ENCODE measurements around the gene ZNF804B.

The ZNF804B gene

DNA sequence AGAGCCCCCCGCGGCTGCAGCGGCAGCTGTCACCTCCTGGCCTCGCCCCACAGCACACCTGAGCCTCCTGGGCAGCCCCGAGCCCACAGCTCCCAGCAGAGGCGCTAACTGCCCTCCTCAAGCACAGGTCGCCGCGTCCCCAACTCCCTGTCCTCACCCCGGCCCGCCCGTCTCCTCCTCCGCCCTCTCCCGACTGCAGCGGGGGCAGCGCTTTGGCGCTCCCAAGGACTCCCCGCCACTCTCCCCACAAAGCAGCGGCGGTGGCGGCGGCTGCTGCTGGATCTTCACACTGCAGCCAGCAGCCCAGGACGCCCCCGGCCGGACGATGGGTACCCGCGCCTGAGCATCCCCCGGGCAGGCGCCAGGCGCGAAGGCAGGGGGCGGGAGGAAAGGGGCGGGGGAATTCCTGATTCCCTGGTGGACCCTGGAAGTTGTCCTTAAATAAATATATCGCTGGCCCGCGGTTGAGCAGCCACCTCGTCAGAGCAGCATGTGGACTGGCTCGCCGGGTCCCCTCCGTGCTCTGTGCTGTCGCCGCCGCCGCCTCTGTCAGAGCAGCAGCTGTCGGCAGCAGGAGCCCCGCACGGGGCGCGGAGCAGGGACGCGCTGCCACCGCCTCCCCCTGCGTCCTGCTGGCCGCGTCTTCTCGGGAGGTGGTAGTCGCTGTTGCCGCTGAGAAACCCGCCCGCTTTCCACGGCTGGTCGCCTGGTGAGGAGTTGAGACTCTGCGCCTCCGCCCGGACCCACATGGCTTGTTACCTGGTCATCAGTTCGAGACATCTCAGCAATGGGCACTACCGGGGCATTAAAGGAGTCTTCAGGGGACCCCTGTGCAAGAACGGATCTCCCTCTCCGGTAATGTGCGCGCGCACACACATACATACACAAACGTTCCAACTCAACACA, at the start of gene ZNF804B:
Gene ZNF804B, plus strand, starts transcription at position 471 of the 906 bp plus-strand sequence. Its CDS starts 277 bp downstream, at position 748.
- DNase-seq (ENCODE audit: low read depth in 2 of 2), result no peak

DNA sequence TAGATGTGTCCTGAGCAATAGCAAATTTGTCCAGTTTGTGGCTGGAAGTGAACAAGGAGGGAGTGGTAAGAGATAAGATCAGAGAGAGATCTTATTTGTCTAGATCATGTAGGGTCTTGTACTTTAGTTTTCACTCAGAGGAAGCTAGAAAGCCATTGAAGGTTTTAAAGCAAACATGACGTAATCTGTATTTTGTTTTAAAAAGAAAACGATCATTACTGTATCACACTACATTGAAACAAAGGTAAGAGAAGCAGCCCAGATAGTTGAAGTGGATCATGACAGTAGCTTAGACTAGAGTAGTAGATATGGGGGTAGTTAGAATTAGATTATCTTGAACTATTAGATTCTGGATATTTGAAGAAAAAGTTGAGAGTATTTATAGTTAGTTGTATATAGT, 23.6 kb upstream of the ZNF804B start:
- DNase-seq (ENCODE audit: low read depth in 2 of 2), result no peak

DNA sequence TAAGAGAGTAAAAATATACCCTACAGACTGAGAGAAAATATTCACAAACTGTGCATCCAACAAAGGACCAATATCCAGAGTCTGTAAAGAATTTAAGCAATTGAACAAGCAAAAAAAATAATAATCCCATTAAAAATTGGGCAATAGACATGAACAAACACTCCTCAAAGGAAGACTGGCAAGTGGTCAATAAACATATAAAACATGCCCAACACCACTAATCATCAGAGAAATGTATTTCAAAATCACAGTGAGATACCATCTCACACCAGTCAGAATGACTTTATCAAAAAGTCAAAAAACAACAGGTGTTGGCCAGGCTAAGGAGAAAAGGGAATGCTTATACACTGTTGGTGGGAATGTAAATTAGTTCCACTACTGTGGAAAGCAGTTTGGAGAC, 21.9 kb upstream of the ZNF804B start:
- DNase-seq (ENCODE audit: low read depth in 2 of 2), result no peak

DNA sequence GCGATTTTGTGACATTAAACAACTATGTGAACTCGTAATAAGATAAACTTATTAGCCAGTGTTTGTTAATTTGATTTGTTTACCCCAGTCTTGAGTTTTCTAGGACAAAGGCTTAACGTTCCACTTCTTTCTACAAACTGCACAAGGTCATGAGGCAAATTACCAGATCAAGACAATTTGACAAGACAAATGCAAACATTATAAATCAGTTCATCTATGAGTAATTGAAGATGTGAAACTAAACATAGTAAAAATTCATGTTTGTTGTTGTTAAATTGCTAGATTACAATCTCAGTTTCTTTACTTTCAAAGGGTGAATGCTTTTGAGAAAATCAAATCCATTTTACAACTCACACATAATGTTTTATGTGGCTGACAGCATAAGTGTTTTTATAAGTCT, 13.4 kb upstream of the ZNF804B start:
- DNase-seq (ENCODE audit: low read depth in 2 of 2), result no peak

DNA sequence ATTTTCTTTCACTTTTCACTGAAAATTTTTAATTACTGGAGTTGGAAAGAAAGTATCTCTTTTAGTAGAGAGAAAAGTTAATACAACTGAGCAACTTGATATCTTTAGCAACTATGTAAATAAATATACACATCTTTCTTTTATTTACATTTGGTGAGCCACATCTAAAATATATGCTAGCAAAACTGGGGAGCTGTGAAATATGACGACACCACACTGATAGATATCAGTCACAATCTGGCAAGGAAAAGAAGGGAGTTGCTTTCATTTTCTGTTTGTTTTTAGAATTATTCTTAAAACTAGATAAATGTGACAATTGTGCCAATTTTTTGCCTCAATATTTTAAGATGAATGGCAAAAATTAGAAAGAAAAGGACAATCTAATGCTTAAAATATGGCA, 2.7 kb upstream of the ZNF804B start:
- DNase-seq (ENCODE audit: low read depth in 2 of 2), result no peak

DNA sequence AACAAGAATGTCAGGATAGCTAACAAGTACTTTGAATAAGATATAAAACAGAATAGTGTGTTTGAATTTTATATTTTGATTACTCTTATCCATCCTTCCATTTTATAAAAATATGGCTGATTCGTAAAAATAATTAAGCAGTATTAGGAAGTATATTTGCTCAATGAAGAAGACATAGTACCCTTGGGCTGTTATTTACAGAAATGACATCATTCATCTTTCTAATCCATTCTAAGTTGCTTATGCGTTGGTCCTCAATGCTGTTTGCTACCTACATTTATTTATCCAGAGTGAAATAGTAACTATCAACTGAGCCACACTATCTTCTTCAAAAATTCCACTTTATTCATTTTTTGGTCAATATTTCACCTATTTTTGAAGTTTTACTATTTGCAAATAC, 2.1 kb upstream of the ZNF804B start:
- no peak for DNase-seq (ENCODE audit: low read depth in 2 of 2)

DNA sequence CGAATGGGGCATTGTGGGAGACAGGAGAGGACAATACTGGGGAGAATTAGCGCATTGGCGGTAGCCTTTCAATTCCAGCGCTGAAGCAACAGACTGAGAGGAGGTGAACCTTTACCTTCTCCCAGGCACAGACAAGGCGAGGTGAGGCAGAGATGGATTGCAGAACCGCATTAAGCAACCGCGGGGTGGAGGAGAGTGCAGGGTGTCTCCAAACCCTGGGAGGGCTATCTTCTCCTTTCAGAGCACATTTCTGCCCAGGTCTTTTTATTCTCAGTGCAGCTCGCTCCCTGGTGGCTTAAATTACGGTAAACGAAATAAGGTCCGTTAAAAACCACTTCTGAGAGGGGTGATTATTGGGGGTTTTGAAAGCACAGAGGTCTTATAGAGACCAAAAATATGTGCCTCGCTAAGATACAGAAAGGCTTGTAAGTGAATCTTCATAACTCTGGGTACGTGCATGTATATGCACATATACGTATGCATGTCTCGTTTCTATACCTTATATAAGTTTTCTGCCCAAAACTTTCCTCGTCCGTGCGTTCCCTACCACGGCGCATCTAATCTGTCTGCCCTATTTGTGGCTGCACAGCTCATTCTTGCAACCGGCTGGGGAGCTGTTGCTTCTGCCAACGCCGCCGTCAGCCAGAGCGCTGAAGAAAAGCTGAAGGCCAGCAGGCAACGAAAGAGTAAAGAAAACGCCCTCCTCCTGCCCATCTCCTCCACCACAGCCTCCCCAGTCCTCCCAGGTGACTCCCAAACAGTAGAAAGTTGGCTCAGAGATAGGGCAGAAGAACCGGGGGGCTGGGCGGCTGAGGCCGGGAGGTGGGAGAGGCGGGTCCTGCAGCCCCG, 895 bp upstream of the ZNF804B start:
- no peak for DNase-seq (ENCODE audit: low read depth in 2 of 2)

DNA sequence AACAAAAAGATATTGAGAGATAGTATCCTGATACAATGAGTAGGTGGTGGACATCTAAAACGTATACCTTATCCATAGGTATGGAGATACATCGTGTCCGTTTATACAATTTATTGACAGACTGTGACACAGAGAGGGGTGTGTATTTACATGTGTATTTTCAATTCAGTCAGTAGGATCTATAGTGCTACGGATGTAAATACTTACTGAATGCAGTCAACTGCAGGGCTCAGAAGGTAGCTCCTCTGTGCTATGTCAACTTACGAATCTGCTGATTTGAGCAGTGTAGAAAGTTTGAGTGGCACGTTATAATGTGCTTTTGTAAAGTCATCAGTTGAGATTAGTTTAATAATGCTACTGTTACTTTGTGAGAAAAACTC, 626 bp downstream of the ZNF804B start:
- no peak for DNase-seq (ENCODE audit: low read depth in 2 of 2)

DNA sequence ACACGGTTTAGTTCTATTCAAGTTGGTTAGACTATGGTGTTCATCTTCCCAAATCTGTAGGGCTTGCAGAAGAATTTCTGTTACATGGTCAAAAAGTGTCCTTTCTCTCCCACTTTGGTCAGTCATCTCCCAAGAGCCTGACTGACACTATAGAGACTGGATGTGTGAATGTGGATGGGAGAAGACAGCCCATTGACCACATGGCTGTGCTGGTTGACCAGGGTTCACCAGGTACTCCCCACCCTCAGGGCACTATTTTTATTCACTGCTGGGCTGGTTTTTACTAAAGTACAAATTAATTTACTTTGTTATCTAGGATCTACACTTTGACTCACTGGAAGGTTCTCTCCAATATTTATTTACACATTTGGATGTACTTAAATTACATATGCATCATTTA, 2.3 kb downstream of the ZNF804B start:
- DNase-seq (ENCODE audit: low read depth in 2 of 2), result no peak

DNA sequence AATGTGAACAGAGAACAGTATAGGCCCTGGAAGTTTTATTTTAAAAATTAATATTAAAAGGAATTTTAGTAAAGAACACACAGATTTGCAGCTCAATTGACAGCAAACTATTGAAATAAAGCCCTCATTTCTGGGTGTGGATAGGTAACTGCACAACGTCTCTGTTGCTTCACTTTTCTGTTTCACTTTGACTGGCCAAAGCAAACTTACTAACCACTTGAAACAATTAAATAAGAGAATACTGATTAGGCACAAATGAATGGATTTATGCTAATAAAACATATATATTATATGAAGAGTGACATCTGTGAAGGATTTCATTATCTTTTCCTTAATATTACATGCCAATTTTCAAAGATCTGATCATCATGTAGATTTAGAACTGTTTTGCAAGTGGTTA, 11.9 kb downstream of the ZNF804B start:
- no peak for DNase-seq (ENCODE audit: low read depth in 2 of 2)

DNA sequence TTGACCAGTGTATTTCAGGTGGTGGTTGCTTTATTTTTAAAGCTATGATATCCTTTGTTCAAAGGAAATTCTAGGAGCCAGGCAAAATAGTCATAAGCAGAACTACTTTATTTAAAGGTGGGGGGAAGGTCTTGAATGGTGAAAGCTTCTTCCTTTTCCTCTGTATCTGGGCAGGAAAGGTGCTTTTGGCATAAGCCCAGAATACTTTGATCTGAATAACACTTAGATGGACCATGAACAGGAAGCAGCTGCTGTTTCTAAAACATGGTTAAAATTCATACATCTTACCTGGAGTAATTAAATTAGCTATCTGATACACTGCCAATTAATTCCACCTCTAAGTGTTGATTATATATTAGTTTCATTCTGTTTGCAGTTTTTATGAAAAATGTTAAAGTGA, 13.3 kb downstream of the ZNF804B start:
- no peak for DNase-seq (ENCODE audit: low read depth in 2 of 2)

DNA sequence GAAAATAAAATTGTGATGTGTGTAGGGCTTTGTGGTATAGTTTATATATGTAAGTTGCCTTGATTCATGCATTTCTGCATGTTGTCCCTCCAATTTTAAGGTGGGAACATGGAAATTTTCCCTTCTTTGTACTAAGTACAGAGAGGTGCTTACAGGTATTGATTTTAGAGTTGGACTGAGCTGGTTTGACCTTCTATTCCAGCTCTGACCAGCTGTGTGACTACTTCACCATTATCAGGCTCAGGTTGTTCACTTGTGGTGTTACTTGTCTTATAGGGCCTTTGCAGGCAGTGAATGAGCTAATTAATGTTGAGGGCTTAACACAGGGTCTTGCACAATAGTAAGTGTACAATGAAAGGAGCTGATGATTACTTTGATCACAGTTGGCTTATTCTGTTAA, 16.3 kb downstream of the ZNF804B start:
- no peak for DNase-seq (ENCODE audit: low read depth in 2 of 2)

DNA sequence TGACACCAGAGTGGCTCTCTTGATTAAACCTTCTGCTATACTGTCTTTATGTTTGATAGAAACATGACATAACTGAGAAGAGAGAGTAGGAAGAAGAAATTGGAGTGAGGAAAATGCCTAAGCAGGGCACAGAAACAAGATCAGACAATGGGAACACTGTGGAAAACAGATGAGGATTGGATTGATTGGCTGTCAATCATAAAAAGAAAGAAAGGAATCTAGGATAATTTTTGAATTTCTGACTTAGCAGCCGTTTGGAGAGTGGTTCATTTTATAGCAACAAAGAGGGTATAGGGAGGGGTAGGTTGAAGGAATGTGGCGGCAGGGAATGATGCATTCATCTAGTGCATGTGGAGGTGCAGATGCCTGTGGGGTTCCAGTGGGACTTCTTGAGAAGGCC, 28.3 kb downstream of the ZNF804B start:
- DNase-seq (ENCODE audit: low read depth in 2 of 2), result no peak

DNA sequence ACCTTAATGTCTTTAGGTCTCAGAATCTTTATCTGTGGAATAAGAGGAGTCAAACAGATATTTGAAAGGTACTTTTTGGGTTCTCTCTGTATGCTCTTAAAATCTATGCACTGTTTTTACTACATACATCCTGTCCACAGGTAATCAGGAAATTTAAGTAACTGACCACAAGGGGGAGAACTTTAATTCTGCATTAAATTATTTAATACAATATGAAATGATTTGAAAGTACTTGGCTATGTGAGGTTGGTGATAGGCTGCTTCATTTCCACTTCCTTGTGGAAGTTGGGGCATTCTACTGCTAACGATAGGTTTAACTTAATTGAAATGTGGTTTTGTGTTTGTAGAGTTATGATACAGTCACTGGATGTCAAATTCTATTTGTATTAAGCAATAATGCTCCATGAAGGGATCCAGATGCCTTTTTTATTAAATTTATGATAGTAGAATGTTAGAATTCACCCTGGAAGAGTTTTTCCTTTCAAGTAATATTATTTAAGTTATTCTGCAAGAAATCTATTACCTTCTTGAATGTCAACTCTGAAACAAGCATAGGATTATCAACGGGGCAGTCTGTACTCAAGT, 30.1 kb downstream of the ZNF804B start:
- no peak for DNase-seq (ENCODE audit: low read depth in 2 of 2)

DNA sequence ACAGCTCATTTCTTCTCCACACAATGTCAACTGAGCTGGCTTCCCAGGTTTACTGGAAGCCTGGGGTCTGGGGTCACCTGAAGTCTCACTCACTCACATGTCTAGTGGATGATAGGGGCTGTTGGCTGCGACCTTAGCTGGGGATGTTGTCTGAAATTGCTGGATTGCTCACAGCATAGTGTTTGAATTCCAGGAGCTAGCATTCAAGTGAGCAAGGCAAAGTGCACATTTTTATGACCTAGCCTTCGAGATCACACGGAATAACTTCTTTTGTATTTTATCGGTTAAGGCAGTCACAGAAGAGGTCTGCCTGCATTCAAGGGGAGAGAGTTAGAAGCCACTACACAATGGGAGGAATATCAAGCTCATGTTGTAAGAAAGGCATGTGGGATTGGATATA, 32.4 kb downstream of the ZNF804B start:
- no peak for DNase-seq (ENCODE audit: low read depth in 2 of 2)

DNA sequence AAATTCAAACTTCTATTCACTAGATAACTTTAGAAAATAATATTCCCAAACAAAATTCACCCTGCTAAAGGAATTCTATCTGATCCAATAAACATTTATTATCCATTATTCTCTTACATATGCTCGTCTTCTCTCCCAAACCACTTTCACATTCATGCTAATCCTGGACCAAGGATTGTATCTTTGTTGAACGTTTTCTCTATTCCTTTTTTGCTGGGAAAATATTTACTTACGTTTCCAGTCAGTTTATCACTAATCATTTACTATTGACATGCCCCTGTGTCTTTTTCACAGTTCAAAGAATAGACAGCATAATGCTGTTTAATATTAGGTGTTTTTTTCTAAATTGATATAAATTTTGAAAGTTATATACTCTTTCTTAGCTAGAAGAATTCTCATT, 32.9 kb downstream of the ZNF804B start:
- no peak for DNase-seq (ENCODE audit: low read depth in 2 of 2)

DNA sequence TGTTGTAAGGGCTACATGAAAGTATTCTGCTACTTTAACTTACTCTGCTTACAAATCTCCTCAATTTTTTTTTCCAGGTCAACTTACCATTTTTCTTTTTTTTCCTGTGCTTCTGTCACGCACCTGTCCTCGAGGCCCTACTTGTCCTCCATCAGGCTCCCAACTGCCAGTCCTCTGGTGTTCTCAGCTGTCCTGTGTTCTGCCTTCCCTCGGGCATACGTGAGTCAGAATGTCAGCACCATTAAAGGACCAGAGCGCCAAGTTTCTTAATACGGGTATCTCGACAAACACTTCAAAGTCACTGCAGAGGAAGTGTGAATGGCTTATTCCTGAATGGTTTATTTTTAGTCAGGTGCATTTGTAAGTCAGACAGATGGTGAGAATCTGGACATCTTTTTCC, 36.1 kb downstream of the ZNF804B start, which contains the start of gene TEX47:
Gene TEX47, minus strand, starts transcription at position 185 of the 400 bp plus-strand sequence. CDS start 795 bp downstream, outside the sequence.
- DNase-seq (ENCODE audit: low read depth in 2 of 2), result no peak

DNA sequence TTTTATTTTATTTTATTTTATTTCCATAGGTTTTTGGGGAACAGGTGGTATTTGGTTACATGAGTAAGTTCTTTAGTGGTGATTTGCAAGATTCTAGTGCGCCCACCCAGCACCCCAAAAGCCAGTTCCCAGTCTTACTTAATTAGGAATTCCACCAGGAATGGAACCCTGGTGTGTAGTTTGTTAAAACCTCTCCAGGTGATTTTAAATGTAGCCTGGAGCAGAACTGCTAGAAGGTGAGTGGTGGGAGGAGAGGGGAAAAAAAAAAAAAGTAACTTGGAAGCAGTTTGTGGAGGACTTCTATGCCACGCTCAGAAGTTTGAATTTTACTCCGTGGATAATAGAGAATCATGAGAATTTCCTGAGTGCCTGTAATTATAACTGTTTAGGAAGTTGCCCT, 41.5 kb downstream of the ZNF804B start:
- no peak for DNase-seq (ENCODE audit: low read depth in 2 of 2)

DNA sequence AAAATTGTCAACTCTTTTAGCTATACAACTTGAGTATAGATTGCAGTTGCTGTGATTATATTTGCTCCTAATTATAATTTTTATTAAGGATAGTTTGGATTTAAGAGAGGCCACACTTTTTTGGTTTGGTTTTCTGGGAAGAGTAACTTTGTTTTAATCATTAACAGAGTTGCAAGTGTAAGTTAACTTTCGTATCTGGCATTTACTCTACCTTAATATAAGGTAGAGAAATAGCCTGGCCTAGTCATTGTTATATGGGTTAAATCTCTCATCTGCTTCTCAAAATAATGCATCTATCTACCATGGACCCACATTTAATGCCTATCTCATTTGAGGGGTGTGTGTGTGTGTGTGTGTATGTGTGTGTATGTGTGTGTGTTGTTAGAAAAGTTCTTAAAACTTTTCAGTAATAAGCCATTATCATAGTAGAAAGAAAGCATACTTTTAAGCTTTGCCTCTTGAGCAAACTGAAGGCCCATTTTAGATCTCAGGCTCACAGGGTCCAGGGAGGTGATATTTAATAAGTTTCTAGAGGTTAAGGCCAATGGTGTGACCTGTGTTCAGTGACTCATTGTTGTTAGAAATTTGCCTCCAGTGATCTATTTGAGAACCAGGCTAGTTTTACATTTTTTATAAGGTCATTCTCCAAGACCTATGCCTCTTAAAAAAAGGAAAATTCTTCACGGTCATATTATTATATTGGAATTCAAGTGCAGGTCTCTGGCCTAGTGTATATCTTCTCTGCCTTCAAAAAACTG, 47.0 kb downstream of the ZNF804B start:
- no peak for DNase-seq (ENCODE audit: low read depth in 2 of 2)

DNA sequence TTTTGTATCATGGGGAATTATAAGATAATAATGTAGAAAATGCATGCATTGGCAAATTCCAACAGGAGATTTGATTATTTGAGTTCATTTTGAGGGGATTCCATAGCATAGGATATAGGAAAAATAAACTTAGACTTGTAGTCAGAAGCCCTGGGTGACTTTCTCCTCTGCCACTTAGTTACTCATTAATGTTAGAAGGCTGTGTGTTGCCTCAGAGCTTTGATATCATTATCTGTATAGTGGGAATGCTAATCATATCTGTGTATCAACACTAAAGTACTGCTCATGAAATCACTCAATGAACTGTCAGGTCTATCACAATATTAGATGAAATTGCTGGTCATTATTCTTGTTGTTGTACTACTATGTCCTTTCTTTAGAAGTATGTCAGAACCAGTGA, 59.1 kb downstream of the ZNF804B start:
- DNase-seq (ENCODE audit: low read depth in 2 of 2), result no peak

DNA sequence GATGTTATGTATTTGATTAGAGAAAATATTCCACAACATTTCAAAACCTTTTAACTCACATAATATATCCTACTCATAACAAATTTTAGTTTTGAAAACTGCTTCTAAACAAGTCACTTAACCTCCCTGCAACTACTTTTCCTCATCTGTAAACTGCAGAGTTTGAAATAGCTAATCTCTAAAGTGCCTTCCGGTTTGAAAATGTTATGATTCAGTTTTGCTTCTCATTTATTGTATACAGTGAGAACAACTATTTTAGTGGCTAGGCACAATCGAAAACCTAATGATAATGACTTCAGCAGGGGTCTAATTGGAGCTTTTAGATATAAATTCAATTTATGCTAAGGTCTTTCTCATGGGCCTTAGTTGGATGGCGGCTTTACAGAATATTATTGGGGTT, 66.7 kb downstream of the ZNF804B start:
- DNase-seq (ENCODE audit: low read depth in 2 of 2), result no peak

All from stimulated activated CD8-positive, alpha-beta memory T cell treated with anti-CD3 and anti-CD28 coated beads, Interleukin-2, amount 100 ng/mL, for 1 hour (primary cell).